Muscle layer of colon (tissue), 2 donors: Measurements from ENCODE around the gene BHMT2.
A peak's percentile ranks its signal among the peaks of the same experiment; 100 is the strongest.

Experiments
- H3K27ac ChIP-seq: one replicate; pipeline ENCODE4 v1.7.0; 2013; ENCODE audit warnings: low read depth, mild to moderate bottlenecking, low read length, moderate library complexity
- H3K27me3 ChIP-seq, 2 donors: one replicate each; pipeline ENCODE4 v1.7.0; 2013; ENCODE audit warnings: low read length in 2 of 2, mild to moderate bottlenecking in 2 of 2; ENCODE audit not compliant: insufficient read depth in 2 of 2, control insufficient read depth in 1 of 2
- H3K36me3 ChIP-seq: one replicate; pipeline ENCODE4 v1.7.0; 2013; ENCODE audit warnings: mild to moderate bottlenecking, low read length; ENCODE audit not compliant: insufficient read depth
- H3K4me1 ChIP-seq: one replicate; pipeline ENCODE4 v1.7.0; 2013; ENCODE audit warnings: mild to moderate bottlenecking, low read length; ENCODE audit not compliant: insufficient read depth
- H3K4me3 ChIP-seq, 2 donors: one replicate each; pipeline ENCODE4 v1.7.0; 2013; ENCODE audit warnings: low read length in 2 of 2, low read depth in 1 of 2, mild to moderate bottlenecking in 1 of 2, moderate library complexity in 1 of 2
- H3K9ac ChIP-seq: one replicate; pipeline ENCODE4 v1.7.0; 2013; ENCODE audit warnings: low read length
- H3K9me3 ChIP-seq: one replicate; pipeline ENCODE4 v1.7.0; 2013; ENCODE audit warnings: mild to moderate bottlenecking, low read length
- donor health status: abdominal sarcoma.
- donor health status: Adenocarcinoma of cecum.

Gene BHMT2

DNA sequence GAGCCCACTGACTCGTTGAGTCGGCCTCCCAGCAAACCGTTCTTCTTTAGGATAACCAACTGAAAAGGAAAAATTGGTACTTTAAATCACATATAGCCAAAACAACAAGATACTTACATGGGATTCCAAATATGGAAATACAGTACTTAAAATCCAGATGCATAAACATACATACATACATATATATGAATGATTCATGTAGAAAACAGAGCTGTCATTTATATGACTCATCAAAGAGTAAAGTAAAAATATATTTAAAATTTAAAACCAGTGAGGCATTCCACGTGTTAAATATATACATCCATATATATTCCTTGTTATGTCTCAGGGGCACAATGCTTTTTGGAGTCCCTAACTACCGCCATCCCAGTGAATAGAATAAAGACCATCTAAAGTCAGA lies 36.8 kb upstream of the BHMT2 start:
- H3K27me3 ChIP-seq: no peaks in the 10 kb centered on the region
- no peak overlapping the region for H3K9ac ChIP-seq
- H3K4me3 ChIP-seq: no peak overlapping the region
- no peaks in the 10 kb centered on the region for H3K9me3 ChIP-seq
- H3K36me3 ChIP-seq: no peaks in the 10 kb centered on the region
- H3K27ac ChIP-seq: no peak overlapping the region
- no peaks in the 10 kb centered on the region for H3K4me1 ChIP-seq

DNA sequence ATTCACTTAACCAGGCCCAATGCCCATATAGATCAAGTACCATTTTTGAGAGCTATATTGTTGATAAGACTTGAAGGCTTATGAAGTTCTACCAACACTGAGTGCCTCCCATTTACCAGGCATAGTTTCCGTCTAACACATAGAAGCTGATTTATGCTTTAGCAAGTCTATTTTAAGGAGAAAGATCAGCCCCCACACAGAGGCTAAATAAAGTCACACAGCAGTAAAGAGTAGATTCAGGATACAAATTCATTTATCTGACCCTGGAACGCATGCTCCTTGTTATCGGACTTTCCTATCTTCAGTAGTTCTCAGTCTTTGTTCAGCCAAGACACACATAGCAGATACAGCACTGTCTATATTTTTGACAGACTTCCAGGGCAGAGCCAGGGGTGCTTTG lies 34.3 kb upstream of the BHMT2 start:
- H3K27ac ChIP-seq: no peak overlapping the region
- H3K4me3 ChIP-seq: no peak overlapping the region
- no peaks in the 10 kb centered on the region for H3K9me3 ChIP-seq
- H3K9ac ChIP-seq: no peak overlapping the region
- no peaks in the 10 kb centered on the region for H3K36me3 ChIP-seq
- H3K4me1 ChIP-seq: no peaks in the 10 kb centered on the region
- no peaks in the 10 kb centered on the region for H3K27me3 ChIP-seq

DNA sequence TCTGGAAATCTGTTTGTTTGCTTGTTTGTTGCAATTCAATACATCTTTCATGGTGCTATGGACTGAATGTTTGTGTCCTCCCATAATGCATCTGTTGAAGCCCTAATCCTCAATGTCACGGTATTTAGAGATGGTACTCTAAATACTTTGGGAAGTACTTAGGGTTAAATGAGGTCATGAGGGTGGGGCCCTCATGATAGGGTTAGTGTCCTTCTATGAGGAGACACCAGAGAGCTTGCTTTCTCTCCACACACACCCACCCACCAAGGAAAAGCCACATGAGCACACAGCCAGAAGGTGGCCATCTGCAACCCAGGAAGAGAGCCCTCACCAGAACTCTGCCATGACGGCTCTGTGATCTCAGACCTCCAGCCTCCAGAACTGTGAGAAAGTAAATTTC lies 32.8 kb upstream of the BHMT2 start:
- H3K4me1 ChIP-seq: no peaks in the 10 kb centered on the region
- no peaks in the 10 kb centered on the region for H3K36me3 ChIP-seq
- no peaks in the 10 kb centered on the region for H3K9me3 ChIP-seq
- no peaks in the 10 kb centered on the region for H3K27me3 ChIP-seq
- no peak overlapping the region for H3K4me3 ChIP-seq
- no peak overlapping the region for H3K27ac ChIP-seq
- no peak overlapping the region for H3K9ac ChIP-seq

DNA sequence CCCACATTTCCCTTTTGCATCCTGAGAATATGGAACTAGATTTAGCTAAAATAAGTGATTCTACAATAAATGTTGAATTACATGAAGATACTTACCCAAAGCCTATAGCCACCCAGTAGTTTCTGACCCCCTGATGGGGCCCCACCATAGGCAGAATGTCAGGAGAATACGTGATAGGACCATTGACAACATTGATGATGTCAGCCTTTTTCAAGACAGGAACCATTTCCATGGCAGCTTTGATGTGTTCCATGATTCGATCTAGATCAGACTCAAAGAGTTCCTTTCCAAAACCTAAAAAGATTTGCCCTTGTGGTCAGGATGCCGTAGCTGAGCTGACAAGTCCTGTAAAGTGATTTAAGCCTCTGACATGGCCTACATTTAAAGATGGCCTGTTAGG lies 27.4 kb upstream of the BHMT2 start:
- Histone ChIP-seq H3K36me3 (no peaks in the 10 kb centered on the region), H3K27ac (no peak overlapping the region), H3K9ac (no peak overlapping the region), H3K4me1 (no peaks in the 10 kb centered on the region), H3K9me3 (no peaks in the 10 kb centered on the region), H3K27me3 (no peaks in the 10 kb centered on the region), H3K4me3 (no peak overlapping the region)

DNA sequence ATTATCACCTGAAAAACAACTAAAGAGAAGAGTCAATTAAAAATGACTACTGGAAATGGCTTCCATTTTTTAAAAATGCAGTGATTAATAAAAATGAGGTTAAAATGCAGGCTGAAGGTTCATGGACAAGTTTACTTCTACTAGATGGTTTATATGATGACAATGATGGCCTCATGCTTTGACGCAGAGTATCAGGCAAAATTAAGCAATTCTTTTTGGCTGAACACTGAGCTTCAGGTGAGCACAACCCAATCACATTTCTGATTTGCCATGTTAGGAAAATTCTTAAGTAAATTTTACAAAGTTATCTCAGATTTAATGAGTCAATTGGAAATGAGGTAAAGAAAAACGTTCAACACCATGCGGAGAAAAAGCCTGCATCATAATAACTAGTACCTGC lies 22.4 kb upstream of the BHMT2 start:
- Histone ChIP-seq H3K9me3 (no peaks in the 10 kb centered on the region), H3K27ac (no peak overlapping the region), H3K4me1 (no peaks in the 10 kb centered on the region), H3K9ac (no peak overlapping the region), H3K36me3 (no peaks in the 10 kb centered on the region), H3K4me3 (no peak overlapping the region), H3K27me3 (no peaks in the 10 kb centered on the region)

DNA sequence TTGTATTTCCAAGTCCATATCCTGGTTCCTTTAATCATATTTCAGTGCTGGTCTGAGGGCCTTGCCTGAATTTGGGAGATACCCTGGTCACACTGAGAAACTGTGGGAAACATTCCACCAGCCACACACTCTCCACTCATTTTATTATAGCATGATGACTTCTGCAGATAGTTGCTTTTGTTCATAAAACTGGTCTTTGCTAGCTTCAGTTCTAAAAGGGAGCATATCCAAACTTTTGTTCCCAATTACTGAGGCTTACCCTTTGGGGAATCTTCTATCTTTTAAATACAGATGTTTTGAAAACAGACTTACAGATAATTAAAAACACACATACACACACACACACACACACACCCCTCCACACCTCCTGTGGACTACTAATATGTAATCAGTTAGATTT lies 21.1 kb upstream of the BHMT2 start:
- Histone ChIP-seq H3K27me3 (no peaks in the 10 kb centered on the region), H3K9ac (no peak overlapping the region), H3K36me3 (no peaks in the 10 kb centered on the region), H3K4me3 (no peak overlapping the region), H3K27ac (no peak overlapping the region), H3K4me1 (no peaks in the 10 kb centered on the region), H3K9me3 (no peaks in the 10 kb centered on the region)

DNA sequence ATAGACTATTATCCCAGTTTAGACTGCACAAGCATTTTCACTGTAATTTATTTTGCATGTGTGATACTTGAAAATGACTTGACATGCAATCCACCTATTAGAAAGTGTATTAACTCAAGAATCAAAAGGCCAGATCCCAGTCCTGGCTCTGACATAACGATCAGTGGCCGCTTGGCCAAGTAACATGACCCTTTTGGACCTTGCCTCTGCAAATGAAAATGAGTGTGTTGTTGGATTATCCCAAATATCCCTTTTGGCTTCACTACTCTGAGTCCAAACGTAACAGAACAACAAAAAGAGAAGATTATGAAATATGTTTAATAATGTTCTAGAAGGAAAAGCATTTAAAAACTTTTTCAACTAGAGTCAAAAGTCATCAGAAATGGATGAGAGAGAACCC lies 19.1 kb upstream of the BHMT2 start:
- no peaks in the 10 kb centered on the region for H3K36me3 ChIP-seq
- H3K4me1 ChIP-seq: no peaks in the 10 kb centered on the region
- no peaks in the 10 kb centered on the region for H3K27me3 ChIP-seq
- H3K9me3 ChIP-seq: no peaks in the 10 kb centered on the region
- H3K9ac ChIP-seq: no peak overlapping the region
- no peak overlapping the region for H3K27ac ChIP-seq
- H3K4me3 ChIP-seq: no peak overlapping the region

DNA sequence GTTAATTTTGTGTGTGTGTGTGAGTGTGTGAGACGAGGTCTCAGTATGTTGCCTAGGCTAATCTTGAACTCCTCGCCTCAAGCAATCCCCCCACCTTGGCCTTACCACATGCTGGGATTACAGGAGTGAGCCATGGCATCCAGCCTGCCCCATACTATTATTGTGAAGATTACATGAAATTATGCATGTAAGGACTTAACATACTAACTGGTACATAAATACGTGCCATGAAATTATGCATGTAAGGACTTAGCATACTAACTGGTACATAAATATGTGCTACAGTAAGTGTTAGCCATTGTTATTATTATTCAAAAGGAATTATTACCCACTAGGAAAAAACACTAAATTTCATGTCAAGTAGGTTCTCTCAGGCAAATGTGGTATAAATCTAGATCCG lies 16.2 kb upstream of the BHMT2 start:
- no peaks in the 10 kb centered on the region for H3K9me3 ChIP-seq
- H3K4me3 ChIP-seq: no peak overlapping the region
- H3K36me3 ChIP-seq: no peaks in the 10 kb centered on the region

DNA sequence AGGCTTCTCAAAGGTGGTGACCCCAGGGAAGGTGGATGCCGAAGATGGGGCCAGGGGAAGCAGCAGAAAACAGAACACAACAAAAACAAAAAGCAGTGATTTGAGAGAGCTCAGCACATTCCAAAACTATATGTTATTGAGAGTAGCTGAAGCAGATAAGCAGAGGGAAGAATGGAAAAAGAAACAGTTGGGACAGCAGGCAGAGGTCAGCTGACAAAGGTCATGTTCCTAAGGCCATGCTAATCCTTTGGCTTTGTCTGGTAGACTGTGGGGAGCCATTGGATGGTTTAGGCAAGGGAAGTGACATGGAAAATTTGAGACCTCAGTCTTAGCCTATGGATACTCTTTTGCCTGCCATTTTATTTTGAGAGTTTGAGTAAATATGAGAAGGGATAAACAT lies 14.6 kb upstream of the BHMT2 start:
- H3K27me3 ChIP-seq: no peaks in the 10 kb centered on the region
- H3K9ac ChIP-seq: no peak overlapping the region
- H3K36me3 ChIP-seq: no peaks in the 10 kb centered on the region
- no peak overlapping the region for H3K4me3 ChIP-seq
- no peak overlapping the region for H3K27ac ChIP-seq
- no peaks in the 10 kb centered on the region for H3K9me3 ChIP-seq
- no peaks in the 10 kb centered on the region for H3K4me1 ChIP-seq

More for the DNA sequence above, 16.2 kb upstream of the BHMT2 start:
- Histone ChIP-seq H3K9ac (no peak overlapping the region), H3K27ac (no peak overlapping the region), H3K4me1 (no peaks in the 10 kb centered on the region), H3K27me3 (no peaks in the 10 kb centered on the region)

DNA sequence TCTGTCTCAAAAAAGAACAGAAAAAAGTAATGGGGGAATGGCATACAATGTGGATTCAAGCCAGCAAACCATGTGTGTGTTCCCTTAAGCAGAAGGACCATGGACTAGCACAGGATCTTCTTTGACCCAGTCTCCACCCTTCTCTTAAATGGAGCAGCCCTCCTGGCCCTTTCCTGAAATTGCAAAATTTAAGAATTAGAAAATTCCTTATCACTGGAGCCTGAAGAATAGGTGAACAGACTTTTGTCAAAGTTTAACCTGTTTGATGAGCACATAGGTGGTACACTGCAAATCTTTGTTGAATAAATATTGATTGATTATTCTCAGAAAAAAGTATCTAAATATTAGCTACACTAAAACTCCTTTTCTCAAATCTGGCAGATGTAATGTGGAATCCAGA lies 12.7 kb upstream of the BHMT2 start:
- H3K9me3 ChIP-seq: no peaks in the 10 kb centered on the region
- no peak overlapping the region for H3K4me3 ChIP-seq
- no peaks in the 10 kb centered on the region for H3K4me1 ChIP-seq
- no peaks in the 10 kb centered on the region for H3K27me3 ChIP-seq
- H3K9ac ChIP-seq: no peak overlapping the region
- no peak overlapping the region for H3K27ac ChIP-seq
- no peaks in the 10 kb centered on the region for H3K36me3 ChIP-seq

DNA sequence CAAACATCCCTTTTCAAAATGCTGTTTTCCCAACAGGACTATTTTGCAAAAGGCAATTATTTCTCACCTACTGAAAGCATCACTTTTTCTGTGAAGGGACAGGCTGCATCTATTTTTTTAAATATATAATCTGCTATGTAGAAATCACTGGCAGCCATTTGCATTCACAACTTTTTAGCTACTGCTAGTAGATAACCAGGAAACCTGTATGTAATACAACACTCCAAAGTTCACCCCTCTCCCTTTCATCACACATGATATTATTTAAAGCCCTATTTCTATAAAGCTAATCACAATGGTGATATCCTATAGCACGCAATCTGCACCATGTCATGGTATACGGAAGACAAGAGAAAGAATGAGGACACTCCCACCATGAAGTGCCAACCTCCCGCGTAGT lies 9.9 kb upstream of the BHMT2 start:
- H3K9me3 ChIP-seq: no peaks in the 10 kb centered on the region
- H3K4me3 ChIP-seq: no peak overlapping the region
- H3K36me3 ChIP-seq: no peaks in the 10 kb centered on the region
- H3K9ac ChIP-seq: no peak overlapping the region
- no peaks in the 10 kb centered on the region for H3K4me1 ChIP-seq
- no peak overlapping the region for H3K27ac ChIP-seq
- H3K27me3 ChIP-seq: no peaks in the 10 kb centered on the region

DNA sequence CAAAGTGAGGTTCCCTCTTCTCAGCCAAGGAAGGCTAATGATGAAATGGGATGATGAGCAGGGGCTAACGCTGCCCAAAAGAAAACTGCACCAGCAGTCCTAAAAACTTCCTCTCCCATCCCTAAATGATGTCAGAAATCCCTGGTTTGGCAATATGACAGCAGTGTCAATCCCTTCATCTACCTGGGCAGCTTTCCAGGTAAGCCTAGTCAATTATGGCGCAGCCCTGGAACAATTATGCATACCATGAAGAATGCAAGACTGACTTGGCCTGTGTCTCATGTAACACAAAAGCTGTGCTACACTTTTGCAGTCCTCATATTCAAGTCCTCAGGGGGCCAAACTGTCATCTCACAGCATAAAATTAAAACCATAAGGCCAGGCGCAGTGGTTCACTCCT lies 7.1 kb upstream of the BHMT2 start:
- H3K4me3 ChIP-seq: no peak overlapping the region
- no peaks in the 10 kb centered on the region for H3K36me3 ChIP-seq
- no peaks in the 10 kb centered on the region for H3K9me3 ChIP-seq
- H3K27me3 ChIP-seq: no peaks in the 10 kb centered on the region
- H3K4me1 ChIP-seq: no peaks in the 10 kb centered on the region
- H3K9ac ChIP-seq: no peak overlapping the region
- H3K27ac ChIP-seq: no peak overlapping the region

DNA sequence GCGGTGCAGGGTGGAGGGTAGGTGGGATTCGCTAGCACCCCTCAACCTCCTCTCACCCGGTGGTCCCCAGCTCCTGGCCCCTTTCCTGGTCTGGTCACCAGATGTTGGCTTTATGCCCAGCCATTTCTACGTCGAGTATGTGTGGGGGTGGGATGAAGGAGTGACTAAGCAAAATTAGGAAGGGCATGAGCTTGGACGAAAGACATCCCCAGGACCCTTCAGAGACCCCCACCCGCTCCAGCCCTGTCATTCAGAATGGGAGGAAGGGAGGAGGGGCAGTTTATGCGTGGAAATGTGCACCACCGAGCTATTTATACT lies 742 bp downstream of the BHMT2 start:
- H3K4me3 ChIP-seq: peak overlapping the region; percentile 23 to 68
- peaks cover 5% of the 10 kb centered on the region for H3K9me3 ChIP-seq
- H3K27me3 ChIP-seq: no peaks in the 10 kb centered on the region
- peaks cover 12% of the 10 kb centered on the region for H3K4me1 ChIP-seq
- no peak overlapping the region for H3K9ac ChIP-seq
- no peaks in the 10 kb centered on the region for H3K36me3 ChIP-seq
- peak overlapping the region; percentile 73 for H3K27ac ChIP-seq
